NCI-H460 (cell line): ENCODE data around the gene ZNF304. TPM values are rescaled to one million over a fixed set of nuclear protein-coding genes. Genes with fewer than 3 reads are reported as not detected.

Experiments used
- total RNA-seq: library from RNA; depleted of rRNA; stranded (reverse); fragments of >200 nt; shearing (Covaris generic); gene quantifications from 2 replicates; pipeline ENCODE4 v1.2.3, GENCODE V29; 2014; rRNA removed

ZNF304 gene
- total RNA-seq, 1 experiment from 2014 or later = 5.5 TPM

Other genes with a start within 250 kb of the ZNF304 start
- gene USP29, start 231.3 kb upstream of the ZNF304 start, total RNA-seq = not detected in 2 replicates
- gene ZIM3, start 206.1 kb upstream of the ZNF304 start, total RNA-seq = not detected in 2 replicates
- not detected in 2 replicates for gene DUXA, start 183.8 kb upstream of the ZNF304 start, total RNA-seq
- gene ZNF264, start 159.8 kb upstream of the ZNF304 start, total RNA-seq = 9.5 and 11.0 TPM in 2 replicates
- not detected in 2 replicates for gene AURKC, start 120.2 kb upstream of the ZNF304 start, total RNA-seq
- 10.0 and 10.1 TPM in 2 replicates for gene ZNF805, start 110.6 kb upstream of the ZNF304 start, total RNA-seq
- 42.3 and 45.7 TPM in 2 replicates for gene ZNF460, start 70.8 kb upstream of the ZNF304 start, total RNA-seq
- gene ZNF543, start 30.8 kb upstream of the ZNF304 start, total RNA-seq = 9.8 and 10.1 TPM in 2 replicates
- 18.0 and 18.3 TPM in 2 replicates for gene TRAPPC2B, start 12.3 kb downstream of the ZNF304 start, total RNA-seq
- 1.6 and 2.8 TPM in 2 replicates for gene ZNF547, start 12.3 kb downstream of the ZNF304 start, total RNA-seq
- gene ZNF548, start 38.6 kb downstream of the ZNF304 start, total RNA-seq = 9.4 and 10.6 TPM in 2 replicates
- 3.9 and 4.7 TPM in 2 replicates for gene ZNF17, start 59.9 kb downstream of the ZNF304 start, total RNA-seq
- 16.4 and 21.3 TPM in 2 replicates for gene ZNF749, start 84.1 kb downstream of the ZNF304 start, total RNA-seq
- gene VN1R1, start 105.9 kb downstream of the ZNF304 start, total RNA-seq = 0.17 and 0.22 TPM in 2 replicates
- gene ZNF772, start 126.3 kb downstream of the ZNF304 start, total RNA-seq = 6.1 and 9.4 TPM in 2 replicates
- 10.7 and 16.1 TPM in 2 replicates for gene ZNF419, start 136.5 kb downstream of the ZNF304 start, total RNA-seq
- gene ZNF773, start 148.7 kb downstream of the ZNF304 start, total RNA-seq = 2.7 and 3.0 TPM in 2 replicates
- gene ZNF549, start 176.1 kb downstream of the ZNF304 start, total RNA-seq = 4.1 and 5.9 TPM in 2 replicates
- 8.3 and 8.6 TPM in 2 replicates for gene ZNF550, start 208.6 kb downstream of the ZNF304 start, total RNA-seq
- 4.5 and 5.0 TPM in 2 replicates for gene ZNF416, start 227.6 kb downstream of the ZNF304 start, total RNA-seq
- gene ZIK1, start 232.9 kb downstream of the ZNF304 start, total RNA-seq = not detected in 2 replicates
- gene ZNF530, start 248.6 kb downstream of the ZNF304 start, total RNA-seq = 3.8 and 4.8 TPM in 2 replicates